PC-3 (cell line): ENCODE data around the gene ZBTB21. TPM values are rescaled to one million over a fixed set of nuclear protein-coding genes. Genes with fewer than 3 reads are reported as not detected.

Source experiments
- ATAC-seq: fragments of 200-7000 bp; cut with Tn5 transposase; 2 replicates; pipeline ENCODE4 v1.9.1; 2020; ENCODE audit warnings: mild to moderate bottlenecking, moderate library complexity
- BruUV-seq: library from RNA; stranded (reverse); fragments of 400-500 nt; replicated peaks from 2 replicates; lab custom pipeline; 2021; lab: Mats Ljungman, UMichigan
- CTCF ChIA-PET: fragments of 300-600 bp; sonication (Branson Sonifier 250); formaldehyde crosslinking; loops from one replicate; lab custom pipeline; 2022; ENCODE audit warnings: antibody characterized with exemption; lab: Charles Lee
- POLR2A ChIA-PET: fragments of 300-600 bp; sonication (Branson Sonifier 250); formaldehyde crosslinking; loops from one replicate; lab custom pipeline; 2022; ENCODE audit warnings: antibody characterized with exemption; ENCODE audit not compliant: unreplicated experiment; lab: Charles Lee
- DNase-seq: peaks from one replicate; pipeline ENCODE4 v3.0.0-alpha.2; 2015
- H2AFZ ChIP-seq: fragments of 300-600 bp; sonication (generic); 2 replicates; pipeline ENCODE4 v1.6.0; 2016; ENCODE audit warnings: antibody characterized with exemption, low read length
- H3F3A ChIP-seq: fragments of 300-600 bp; sonication (generic); one replicate; pipeline ENCODE4 v1.6.0; 2017; ENCODE audit warnings: antibody characterized with exemption, low read length, control low read depth, mild to moderate bottlenecking; ENCODE audit not compliant: unreplicated experiment
- H3K27ac ChIP-seq: fragments of 300-600 bp; sonication (generic); 2 replicates; pipeline ENCODE4 v1.5.1; 2016; ENCODE audit warnings: mild to moderate bottlenecking, low read length
- H3K27me3 ChIP-seq: fragments of 300-600 bp; sonication (generic); 2 replicates; pipeline ENCODE4 v1.6.1; 2016; ENCODE audit warnings: low read length, mixed read lengths
- H3K36me3 ChIP-seq: fragments of 300-600 bp; sonication (generic); 2 replicates; pipeline ENCODE4 v1.6.1; 2016; ENCODE audit warnings: low read depth, mixed run types, low read length, mixed read lengths
- H3K4me1 ChIP-seq: fragments of 300-600 bp; sonication (generic); 2 replicates; pipeline ENCODE4 v1.5.1; 2016; ENCODE audit warnings: low read length; ENCODE audit not compliant: insufficient read depth
- H3K4me2 ChIP-seq: fragments of 300-600 bp; sonication (generic); 2 replicates; pipeline ENCODE4 v1.6.0; 2016; ENCODE audit warnings: low read length
- H3K4me3 ChIP-seq: fragments of 300-600 bp; sonication (generic); 2 replicates; pipeline ENCODE4 v1.5.1; 2016; ENCODE audit warnings: mild to moderate bottlenecking, low read length, mixed read lengths
- H3K79me2 ChIP-seq: fragments of 300-600 bp; sonication (generic); 2 replicates; pipeline ENCODE4 v1.6.1; 2017; ENCODE audit warnings: low read length, mixed read lengths
- H3K9ac ChIP-seq: fragments of 300-600 bp; sonication (generic); 2 replicates; pipeline ENCODE4 v1.6.0; 2016; ENCODE audit warnings: mild to moderate bottlenecking, low read length
- H3K9me2 ChIP-seq: fragments of 300-600 bp; sonication (generic); replicated peaks from 2 replicates; pipeline ENCODE4 v1.6.1; 2016; ENCODE audit warnings: mixed run types, low read length, mixed read lengths
- H3K9me3 ChIP-seq: fragments of 300-600 bp; sonication (generic); 2 replicates; pipeline ENCODE4 v1.6.1; 2016; ENCODE audit warnings: low read length, mixed read lengths
- H4K20me1 ChIP-seq: fragments of 300-600 bp; sonication (generic); 2 replicates; pipeline ENCODE4 v1.6.1; 2016; ENCODE audit warnings: low read length, mixed read lengths
- EZH2 ChIP-seq: fragments of 300-600 bp; sonication (generic); IDR thresholded peaks from one replicate; pipeline ENCODE4 v1.6.1; 2017; ENCODE audit warnings: antibody characterized with exemption, mild to moderate bottlenecking, low read length; ENCODE audit not compliant: unreplicated experiment
- EZH2phosphoT487 ChIP-seq: fragments of 300-600 bp; sonication (generic); IDR thresholded peaks from 2 replicates; pipeline ENCODE4 v1.6.1; 2018; ENCODE audit warnings: mild to moderate bottlenecking, antibody characterized with exemption, low read length, borderline replicate concordance
- intact Hi-C: fragments of 100-400 bp; cut with micrococcal nuclease; formaldehyde crosslinking; loops from 2 replicates; pipeline ENCODE4 v1.9.0; 2023
- total RNA-seq: library from RNA; depleted of rRNA; stranded (reverse); fragments of >200 nt; gene quantifications from 2 replicates; pipeline ENCODE4 v1.2.3, GENCODE V29; 2014
- TF ChIP-seq, protein P1 (sequence below): fragments of 300-600 bp; sonication (generic); conservative IDR thresholded peaks from 2 replicates; pipeline ENCODE4 v1.5.1; 2017; ENCODE audit warnings: antibody characterized with exemption, low read depth, mild to moderate bottlenecking, low read length

The ZBTB21 gene
- total RNA-seq, 1 experiment from 2014 or later, result 8.1 TPM

GRCh38 chr21:41973427-41973831 is 36.7 kb downstream of the ZBTB21 start:
- no peak overlapping the region for H3K4me3 ChIP-seq
- ATAC-seq (no peak), DNase-seq (peak; percentile 43)
- H3K4me1 ChIP-seq, result no peaks in the 10 kb centered on the region
- H3K79me2 ChIP-seq, result no peaks in the 10 kb centered on the region
- no peaks in the 10 kb centered on the region for H3F3A ChIP-seq
- H3K36me3 ChIP-seq, result no peaks in the 10 kb centered on the region
- H3K9ac ChIP-seq, result no peak overlapping the region
- H3K27me3 ChIP-seq, result no peaks in the 10 kb centered on the region
- CTCF ChIA-PET, result no interaction called here
- POLR2A ChIA-PET, result no interaction called here
- no peaks in the 10 kb centered on the region for H3K9me3 ChIP-seq
- TF ChIP-seq EZH2, result no peak
- BruUV-seq, result no TSS peak
- no peaks in the 10 kb centered on the region for H3K9me2 ChIP-seq
- H2AFZ ChIP-seq, result no peak overlapping the region
- intact Hi-C loops, result no loop called here
- no peak overlapping the region for H3K27ac ChIP-seq
- H3K4me2 ChIP-seq, result no peak overlapping the region
- no peaks in the 10 kb centered on the region for H4K20me1 ChIP-seq

DNA sequence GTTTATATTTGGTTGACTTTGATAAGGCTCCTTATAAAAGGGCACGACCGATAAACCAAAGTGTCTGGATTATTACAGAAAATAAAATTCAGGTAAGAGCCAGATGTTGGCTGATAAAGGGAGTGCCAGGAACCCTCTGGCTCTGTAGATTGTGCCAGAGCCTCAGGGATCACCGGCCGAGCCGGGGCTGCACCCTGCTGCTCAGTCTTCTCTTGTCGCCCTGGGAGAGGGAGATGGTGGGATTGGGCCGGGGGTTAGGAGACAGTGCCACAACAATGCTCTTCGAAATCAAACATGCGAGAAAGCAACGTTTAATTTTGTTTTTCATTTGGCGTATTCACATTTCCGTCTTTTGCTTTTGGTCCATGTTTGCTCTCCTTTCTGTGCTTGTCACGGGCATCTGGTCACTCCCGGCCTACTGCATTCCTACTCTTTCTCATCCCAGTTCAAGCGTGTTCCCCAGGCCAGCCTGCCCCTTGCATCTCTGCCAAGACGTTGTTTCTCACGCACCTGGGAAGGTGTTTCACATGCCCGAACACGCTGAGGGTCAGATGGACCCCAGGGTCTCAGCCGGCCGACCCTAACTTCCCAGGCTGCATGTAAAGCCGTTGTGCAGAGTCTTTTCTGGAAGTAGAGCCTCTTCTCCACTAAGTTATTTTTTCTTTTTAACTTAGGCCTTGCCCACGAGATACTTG is 37.5 kb downstream of the ZBTB21 start:
- ATAC-seq (no peak), DNase-seq (no peak)
- Histone ChIP-seq H3K36me3 (no peaks in the 10 kb centered on the region), H3K27me3 (no peaks in the 10 kb centered on the region), H3K9me3 (no peaks in the 10 kb centered on the region), H3K4me1 (no peaks in the 10 kb centered on the region), H3K4me2 (no peak overlapping the region), H3K79me2 (no peaks in the 10 kb centered on the region), H3K27ac (no peak overlapping the region), H3F3A (no peaks in the 10 kb centered on the region), H2AFZ (no peak overlapping the region), H3K9ac (no peak overlapping the region), H4K20me1 (no peaks in the 10 kb centered on the region), H3K9me2 (no peaks in the 10 kb centered on the region), H3K4me3 (no peak overlapping the region)
- POLR2A ChIA-PET, result no interaction called here
- intact Hi-C loops, result no loop called here
- TF ChIP-seq EZH2phosphoT487 (no peak), EZH2 (no peak)
- TF ChIP-seq, protein P1, sequence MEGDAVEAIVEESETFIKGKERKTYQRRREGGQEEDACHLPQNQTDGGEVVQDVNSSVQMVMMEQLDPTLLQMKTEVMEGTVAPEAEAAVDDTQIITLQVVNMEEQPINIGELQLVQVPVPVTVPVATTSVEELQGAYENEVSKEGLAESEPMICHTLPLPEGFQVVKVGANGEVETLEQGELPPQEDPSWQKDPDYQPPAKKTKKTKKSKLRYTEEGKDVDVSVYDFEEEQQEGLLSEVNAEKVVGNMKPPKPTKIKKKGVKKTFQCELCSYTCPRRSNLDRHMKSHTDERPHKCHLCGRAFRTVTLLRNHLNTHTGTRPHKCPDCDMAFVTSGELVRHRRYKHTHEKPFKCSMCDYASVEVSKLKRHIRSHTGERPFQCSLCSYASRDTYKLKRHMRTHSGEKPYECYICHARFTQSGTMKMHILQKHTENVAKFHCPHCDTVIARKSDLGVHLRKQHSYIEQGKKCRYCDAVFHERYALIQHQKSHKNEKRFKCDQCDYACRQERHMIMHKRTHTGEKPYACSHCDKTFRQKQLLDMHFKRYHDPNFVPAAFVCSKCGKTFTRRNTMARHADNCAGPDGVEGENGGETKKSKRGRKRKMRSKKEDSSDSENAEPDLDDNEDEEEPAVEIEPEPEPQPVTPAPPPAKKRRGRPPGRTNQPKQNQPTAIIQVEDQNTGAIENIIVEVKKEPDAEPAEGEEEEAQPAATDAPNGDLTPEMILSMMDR, result no peak
- BruUV-seq, result no TSS peak
- CTCF ChIA-PET, result no interaction called here

- POLR2A ChIA-PET, result no interaction called here
- Histone ChIP-seq H3K4me3 (no peak overlapping the region), H3K27me3 (no peaks in the 10 kb centered on the region), H3K4me1 (peaks cover 5% of the 10 kb centered on the region), H3K36me3 (no peaks in the 10 kb centered on the region), H2AFZ (no peak overlapping the region), H3K9ac (no peak overlapping the region), H3K9me3 (no peaks in the 10 kb centered on the region), H3F3A (no peaks in the 10 kb centered on the region), H3K79me2 (no peaks in the 10 kb centered on the region), H4K20me1 (no peaks in the 10 kb centered on the region), H3K4me2 (no peak overlapping the region), H3K27ac (no peak overlapping the region), H3K9me2 (no peaks in the 10 kb centered on the region)
- CTCF ChIA-PET, result no interaction called here
- DNase-seq, result no peak
- no TSS peak for BruUV-seq
- intact Hi-C loops, result no loop called here
- TF ChIP-seq, protein P1, result no peak
- TF ChIP-seq EZH2phosphoT487 (no peak), EZH2 (no peak)
- no peak for ATAC-seq
These were observed 38.3 kb downstream of the ZBTB21 start for GRCh38 chr21:41971891-41972290.
